B cell (primary cell): ENCODE measurements around the gene ATP11A. TPM values are rescaled to one million over a fixed set of nuclear protein-coding genes. Genes with fewer than 3 reads are reported as not detected.

Source experiments
- ATAC-seq: fragments of 200-7000 bp; cut with Tn5 transposase; one replicate; pipeline ENCODE4 v1.10.0; 2021; ENCODE audit warnings: low read depth, mild to moderate bottlenecking, moderate number of reproducible peaks, moderate library complexity
- CTCF ChIA-PET: fragments of 350-600 bp; sonication (Branson Sonifier 250); formaldehyde crosslinking; loops from one replicate; lab custom pipeline; 2021; ENCODE audit warnings: antibody characterized with exemption, inconsistent platforms; lab: Charles Lee
- POLR2A ChIA-PET: fragments of 350-600 bp; sonication (Branson Sonifier 250); formaldehyde crosslinking; loops from one replicate; lab custom pipeline; 2021; ENCODE audit warnings: antibody characterized with exemption; lab: Charles Lee
- DNase-seq: peaks from one replicate; pipeline ENCODE4 v3.0.0; 2013
- H2AFZ ChIP-seq: 2 replicates; pipeline ENCODE4 v1.6.1; 2012; ENCODE audit warnings: mild to moderate bottlenecking, low read depth, low read length; ENCODE audit not compliant: insufficient read depth, poor library complexity, severe bottlenecking
- H3K27ac ChIP-seq, 2 donors: 1 replicate in 1 of 2; 2 replicates in 1 of 2; pipeline ENCODE4 v1.5.1; 2012 to 2013; ENCODE audit warnings: low read length in 2 of 2, mild to moderate bottlenecking in 2 of 2, moderate library complexity in 1 of 2
- H3K27me3 ChIP-seq, 4 experiments: fragments of 200-600 bp in 1 of 4; sonication (generic) in 1 of 4; replicated peaks in 1 of 4; 1 replicate in 2 of 4; 2 replicates in 2 of 4; pipeline versions ENCODE4 v1.6.1 to v1.7.0; 2013 to 2016; ENCODE audit warnings: low read length in 3 of 4, mild to moderate bottlenecking in 2 of 4, mixed read lengths in 1 of 4, moderate library complexity in 1 of 4; ENCODE audit not compliant: insufficient read depth in 4 of 4, control insufficient read depth in 3 of 4; ENCODE audit errors: control extremely low read depth in 1 of 4
- H3K36me3 ChIP-seq, 2 experiments: replicated peaks in 1 of 2; 1 replicate in 1 of 2; 2 replicates in 1 of 2; pipeline versions ENCODE4 v1.6.1 to v1.7.1; 2013; ENCODE audit warnings: low read length in 1 of 2; ENCODE audit not compliant: insufficient read depth in 2 of 2, control insufficient read depth in 1 of 2; ENCODE audit errors: control extremely low read depth in 1 of 2, extremely low read depth in 1 of 2
- H3K4me1 ChIP-seq, 2 donors: fragments of 200-600 bp in 1 of 2; sonication (generic) in 1 of 2; 1 replicate in 1 of 2; 2 replicates in 1 of 2; pipeline versions ENCODE4 v1.5.1 to v1.6.1; 2013 to 2017; ENCODE audit warnings: low read length in 2 of 2; ENCODE audit not compliant: control insufficient read depth in 2 of 2, insufficient read depth in 2 of 2
- H3K4me2 ChIP-seq: replicated peaks from 2 replicates; pipeline ENCODE3; 2012; ENCODE audit warnings: mild to moderate bottlenecking, low read depth, low read length; ENCODE audit not compliant: poor library complexity, severe bottlenecking
- H3K4me3 ChIP-seq, 5 experiments: fragments of 200-600 bp in 1 of 5; sonication (generic) in 1 of 5; 1 replicate in 3 of 5; 2 replicates in 2 of 5; pipeline versions ENCODE4 v1.5.1 to v1.7.0; 2011 to 2016; ENCODE audit warnings: low read length in 4 of 5, mild to moderate bottlenecking in 4 of 5, low read depth in 2 of 5, control low read depth in 1 of 5, moderate library complexity in 1 of 5; ENCODE audit not compliant: insufficient read depth in 1 of 5; ENCODE audit errors: control extremely low read depth in 1 of 5, extremely low read depth in 1 of 5
- H3K79me2 ChIP-seq: fragments of 200-600 bp; sonication (generic); one replicate; pipeline ENCODE4 v1.6.0; 2016; ENCODE audit warnings: low read length; ENCODE audit not compliant: control insufficient read depth, insufficient read depth
- H3K9ac ChIP-seq: fragments of 200-600 bp; sonication (generic); 2 replicates; pipeline ENCODE4 v1.6.1; 2017; ENCODE audit warnings: mild to moderate bottlenecking, low read length, moderate library complexity
- H3K9me3 ChIP-seq, 3 donors: one replicate each; pipeline versions ENCODE4 v1.6.1 to v1.7.1; 2013; ENCODE audit warnings: low read length in 2 of 3; ENCODE audit not compliant: control insufficient read depth in 2 of 3, insufficient read depth in 1 of 3; ENCODE audit errors: control extremely low read depth in 1 of 3
- H4K20me1 ChIP-seq: 2 replicates; pipeline ENCODE4 v1.6.0; 2012; ENCODE audit warnings: mild to moderate bottlenecking, low read length; ENCODE audit not compliant: insufficient read depth, control insufficient read depth, poor library complexity, severe bottlenecking
- H3K27ac Mint-ChIP-seq: one replicate; pipeline ENCODE4 v1.8.0; 2021; ENCODE audit warnings: mixed read lengths
- H3K27me3 Mint-ChIP-seq: one replicate; pipeline ENCODE4 v1.8.0; 2021; ENCODE audit warnings: mixed read lengths
- H3K4me1 Mint-ChIP-seq: one replicate; pipeline ENCODE4 v1.8.0; 2021; ENCODE audit warnings: mixed read lengths
- H3K4me3 Mint-ChIP-seq: one replicate; pipeline ENCODE4 v1.8.0; 2021; ENCODE audit warnings: mixed read lengths
- H3K9me3 Mint-ChIP-seq: one replicate; pipeline ENCODE4 v1.8.0; 2022; ENCODE audit warnings: mixed read lengths; ENCODE audit not compliant: insufficient read depth
- CTCF ChIP-seq: fragments of 200-600 bp; IDR thresholded peaks from one replicate; pipeline ENCODE4 v1.8.0; 2022; ENCODE audit warnings: antibody characterized with exemption, mild to moderate bottlenecking
- EZH2 ChIP-seq: IDR thresholded peaks from 2 replicates; pipeline ENCODE4 v1.6.1; 2012; ENCODE audit warnings: borderline replicate concordance, low read depth, mild to moderate bottlenecking, moderate library complexity, low read length; ENCODE audit not compliant: insufficient read depth, poor library complexity, severe bottlenecking
- WGBS: methylation state at CpG from one replicate; pipeline ENCODE4 v1.1.5; 2013; ENCODE audit warnings: missing lambda C conversion rate; ENCODE audit not compliant: insufficient coverage; 5-methylcytosine and 5-hydroxymethylcytosine counted together
- intact Hi-C: fragments of 100-400 bp; cut with micrococcal nuclease; formaldehyde crosslinking; loops from one replicate; pipeline ENCODE4 v1.10.0; 2022
- polyA plus RNA-seq: library from polyadenylated mRNA; depleted of rRNA; stranded (reverse); fragments of >200 nt; gene quantifications from 2 replicates; pipeline ENCODE4 v1.2.3, GENCODE V29; 2012
- total RNA-seq, 2 donors: library from RNA; stranded (reverse); fragments of 120-200 nt in 1 of 2; gene quantifications; 1 replicate in 1 of 2; 2 replicates in 1 of 2; pipeline versions ENCODE4 v1.2.3 to v1.2.4, GENCODE V29; 2013 to 2022

ATP11A gene
- total and polyA plus RNA-seq, 2 donors (not counting 1 experiment from before 2014, with no cell fraction given) = 36.9 to 60.3 TPM

- no peaks in the 10 kb centered on the region for H3K36me3 ChIP-seq
- H3K27me3 ChIP-seq = peaks cover 0 to 11% (median 3%) of the 10 kb centered on the region in 4 experiments
- ChIA-PET POLR2A (no interaction called here), CTCF (no interaction called here)
- intact Hi-C loops = no loop called here
- TF ChIP-seq EZH2 (no peak), CTCF (no peak)
- H3K4me3 Mint-ChIP-seq = no peak overlapping the region
- H3K79me2 ChIP-seq = no peaks in the 10 kb centered on the region
- no peak overlapping the region for H3K4me3 ChIP-seq
- H3K9me3 Mint-ChIP-seq = no peaks in the 10 kb centered on the region
- H3K9me3 ChIP-seq = peaks cover 0 to 3% (median 0%) of the 10 kb centered on the region in 3 donors
- peaks cover 0 to 2% of the 10 kb centered on the region in 2 donors for H3K4me1 ChIP-seq
- no peak overlapping the region for H2AFZ ChIP-seq
- peaks cover 3% of the 10 kb centered on the region for H3K4me1 Mint-ChIP-seq
- H3K27ac Mint-ChIP-seq = no peak overlapping the region
- no peak overlapping the region for H3K9ac ChIP-seq
- DNase-seq (no peak), ATAC-seq (no peak)
- H3K4me2 ChIP-seq = no peak overlapping the region
- no peaks in the 10 kb centered on the region for H4K20me1 ChIP-seq
- WGBS = 100% methylated on average over 3 of the region's 12 CpGs
- peaks cover 26% of the 10 kb centered on the region for H3K27me3 Mint-ChIP-seq
- H3K27ac ChIP-seq = no peak overlapping the region
Measured at GRCh38 chr13:112923962-112924361, 234.1 kb downstream of the ATP11A start.

GRCh38 chr13:112924365-112924764 is 234.5 kb downstream of the ATP11A start:
- H3K4me1 ChIP-seq = peaks cover 3 to 6% of the 10 kb centered on the region in 2 donors
- H3K4me1 Mint-ChIP-seq = peaks cover 7% of the 10 kb centered on the region
- no peaks in the 10 kb centered on the region for H3K36me3 ChIP-seq
- no peak overlapping the region for H3K27ac Mint-ChIP-seq
- no peak overlapping the region for H3K9ac ChIP-seq
- peaks cover 30% of the 10 kb centered on the region for H3K27me3 Mint-ChIP-seq
- H3K9me3 Mint-ChIP-seq = no peaks in the 10 kb centered on the region
- H3K27me3 ChIP-seq = peaks cover 0 to 14% (median 3%) of the 10 kb centered on the region in 4 experiments
- H4K20me1 ChIP-seq = no peaks in the 10 kb centered on the region
- no peak overlapping the region for H3K4me3 ChIP-seq
- H3K4me3 Mint-ChIP-seq = no peak overlapping the region
- ATAC-seq = no peak
- no peak for TF ChIP-seq CTCF
- TF ChIP-seq EZH2 = no peak
- intact Hi-C loops = no loop called here
- no peak overlapping the region for H3K27ac ChIP-seq
- no peak for DNase-seq
- H3K79me2 ChIP-seq = no peaks in the 10 kb centered on the region
- CTCF ChIA-PET = no interaction called here
- H2AFZ ChIP-seq = no peak overlapping the region
- POLR2A ChIA-PET = no interaction called here
- H3K4me2 ChIP-seq = no peak overlapping the region
- no CpG with 5 or more reads among the region's 2 CpGs for WGBS
- peaks cover 0 to 3% (median 0%) of the 10 kb centered on the region in 3 donors for H3K9me3 ChIP-seq
